ENCODE measurements around the gene ZNF277. TPM values are rescaled to one million over a fixed set of nuclear protein-coding genes. Genes with fewer than 3 reads are reported as not detected.

The ZNF277 gene
- total RNA-seq, 1 experiment from 2014 or later, result 21.3 TPM

GRCh38 chr7:112236597-112236996, 30.1 kb downstream of the ZNF277 start:
- BruUV-seq (replicated peaks), result no TSS peak

GRCh38 chr7:112238330-112238729, 31.8 kb downstream of the ZNF277 start:
- ChIA-PET POLR2A (no interaction called here), CTCF (no interaction called here), RAD21 (ENCODE audit: low non-redundant PET in 1 of 2, low total read pairs in 2 of 2, uncharacterized antibody in 2 of 2, unreplicated experiment in 2 of 2) (no interaction called here)
- no TSS peak for BruUV-seq (replicated peaks)
- intact Hi-C loops (cut with micrococcal nuclease), result no loop called here
- H3K27ac ChIP-seq (ENCODE audit: low read depth, low read length), result no peak overlapping the region
- H3K9ac ChIP-seq (ENCODE audit: low read length), result no peak overlapping the region
- peaks cover 3% of the 10 kb centered on the region; the same call in 1 of the 2 replicates for H3K79me2 ChIP-seq (ENCODE audit: insufficient read depth, low read length)
- H3K27me3 ChIP-seq (ENCODE audit: insufficient read depth, low read length), result no peaks in the 10 kb centered on the region
- H3K36me3 ChIP-seq (ENCODE audit: control insufficient read depth in 1 of 2, insufficient read depth in 2 of 2, low read length in 2 of 2), result no peaks in the 10 kb centered on the region
- TF ChIP-seq CTCF (IDR thresholded peaks at IDR 0.05 in 2 of 3, conservative IDR thresholded peaks at IDR 0.05 in 1 of 3; ENCODE audit: borderline replicate concordance in 1 of 3, insufficient read depth in 1 of 3, low read depth in 2 of 3, low read length in 2 of 3) (no peak), EZH2 (IDR thresholded peaks at IDR 0.05) (no peak), ZBTB33 (IDR thresholded peaks at IDR 0.05; ENCODE audit: extremely low read depth, insufficient replicate concordance, low read length) (no peak), CEBPB (IDR thresholded peaks at IDR 0.05; ENCODE audit: low read depth) (no peak), ATF3 (IDR thresholded peaks at IDR 0.05) (no peak), POLR2AphosphoS5 (IDR thresholded peaks at IDR 0.05; ENCODE audit: low read depth, low read length) (no peak), RAD21 (IDR thresholded peaks at IDR 0.05; ENCODE audit: low read depth) (no peak), POLR2A (IDR thresholded peaks at IDR 0.05; ENCODE audit: borderline replicate concordance, extremely low read depth, insufficient read depth, insufficient read length) (no peak), ZNF274 (IDR thresholded peaks at IDR 0.05; ENCODE audit: low read depth, low read length) (no peak), YY1 (IDR thresholded peaks at IDR 0.05; ENCODE audit: extremely low read depth, insufficient replicate concordance, low read depth, low read length) (no peak), ZFX (IDR thresholded peaks at IDR 0.05) (no peak), SIN3A (IDR thresholded peaks at IDR 0.05; ENCODE audit: low read depth) (no peak), EGR1 (IDR thresholded peaks at IDR 0.05; ENCODE audit: low read depth) (no peak), SRF (IDR thresholded peaks at IDR 0.05; ENCODE audit: low read depth) (no peak)
- H3K4me1 ChIP-seq (ENCODE audit: control insufficient read depth in 1 of 2, insufficient read depth in 2 of 2, low read length in 2 of 2), result peaks cover 0 to 6% of the 10 kb centered on the region in 2 experiments; a peak in 1 of 4 replicates
- no peak overlapping the region for H3K4me3 ChIP-seq (replicated peaks in 1 of 2; ENCODE audit: low read depth in 1 of 2, low read length in 2 of 2)
- H3K9me3 ChIP-seq (ENCODE audit: control insufficient read depth in 1 of 2, insufficient read depth in 1 of 2, low read depth in 1 of 2, low read length in 2 of 2), result no peaks in the 10 kb centered on the region
- ATAC-seq (no peak), DNase-seq (ENCODE audit: low read depth, low spot score) (no peak)
- no peaks in the 10 kb centered on the region for H3K9me2 ChIP-seq (ENCODE audit: insufficient read depth)
- no peak overlapping the region for H3K4me2 ChIP-seq (ENCODE audit: low read length)
- H4K20me1 ChIP-seq (ENCODE audit: insufficient read depth), result no peaks in the 10 kb centered on the region
- no peak overlapping the region for H2AFZ ChIP-seq (ENCODE audit: low read depth, low read length, poor library complexity, severe bottlenecking)

More at GRCh38 chr7:112236597-112236996, 30.1 kb downstream of the ZNF277 start:
- no peaks in the 10 kb centered on the region for H3K36me3 ChIP-seq (ENCODE audit: control insufficient read depth in 1 of 2, insufficient read depth in 2 of 2, low read length in 2 of 2)
- no peak overlapping the region for H3K4me2 ChIP-seq (ENCODE audit: low read length)
- ChIA-PET RAD21 (ENCODE audit: low non-redundant PET in 1 of 2, low total read pairs in 2 of 2, uncharacterized antibody in 2 of 2, unreplicated experiment in 2 of 2) (no interaction called here), POLR2A (no interaction called here), CTCF (no interaction called here)
- H4K20me1 ChIP-seq (ENCODE audit: insufficient read depth), result no peaks in the 10 kb centered on the region
- no peak overlapping the region for H2AFZ ChIP-seq (ENCODE audit: low read depth, low read length, poor library complexity, severe bottlenecking)
- no peak overlapping the region for H3K27ac ChIP-seq (ENCODE audit: low read depth, low read length)
- no peaks in the 10 kb centered on the region for H3K9me2 ChIP-seq (ENCODE audit: insufficient read depth)
- H3K27me3 ChIP-seq (ENCODE audit: insufficient read depth, low read length), result no peaks in the 10 kb centered on the region
- no peaks in the 10 kb centered on the region for H3K9me3 ChIP-seq (ENCODE audit: control insufficient read depth in 1 of 2, insufficient read depth in 1 of 2, low read depth in 1 of 2, low read length in 2 of 2)
- DNase-seq (ENCODE audit: low read depth, low spot score), result no peak
- no peak overlapping the region for H3K9ac ChIP-seq (ENCODE audit: low read length)
- intact Hi-C loops (cut with micrococcal nuclease), result no loop called here
- peaks cover 3% of the 10 kb centered on the region; the same call in 1 of the 2 replicates for H3K79me2 ChIP-seq (ENCODE audit: insufficient read depth, low read length)
- ATAC-seq, result no peak
- peaks cover 0 to 6% of the 10 kb centered on the region in 2 experiments; a peak in 1 of 4 replicates for H3K4me1 ChIP-seq (ENCODE audit: control insufficient read depth in 1 of 2, insufficient read depth in 2 of 2, low read length in 2 of 2)
- no peak for TF ChIP-seq YY1 (IDR thresholded peaks at IDR 0.05; ENCODE audit: extremely low read depth, insufficient replicate concordance, low read depth, low read length)
- no peak for TF ChIP-seq JUND (IDR thresholded peaks at IDR 0.05)
- no peak for TF ChIP-seq POLR2A (IDR thresholded peaks at IDR 0.05; ENCODE audit: borderline replicate concordance, extremely low read depth, insufficient read depth, insufficient read length)
- H3K4me3 ChIP-seq (replicated peaks in 1 of 2; ENCODE audit: low read depth in 1 of 2, low read length in 2 of 2), result no peak overlapping the region

All from HCT116 (cell line).